ENCODE results near the gene KIAA1671. TPM values are rescaled to one million over a fixed set of nuclear protein-coding genes. Genes with fewer than 3 reads are reported as not detected.

KIAA1671 gene
- polyA plus RNA-seq, 1 donor, result 34.8 TPM

GRCh38 chr22:25045159-25045558 lies 92.6 kb downstream of the KIAA1671 start:
- no peak for DNase-seq (ENCODE audit: low read depth)

DNA sequence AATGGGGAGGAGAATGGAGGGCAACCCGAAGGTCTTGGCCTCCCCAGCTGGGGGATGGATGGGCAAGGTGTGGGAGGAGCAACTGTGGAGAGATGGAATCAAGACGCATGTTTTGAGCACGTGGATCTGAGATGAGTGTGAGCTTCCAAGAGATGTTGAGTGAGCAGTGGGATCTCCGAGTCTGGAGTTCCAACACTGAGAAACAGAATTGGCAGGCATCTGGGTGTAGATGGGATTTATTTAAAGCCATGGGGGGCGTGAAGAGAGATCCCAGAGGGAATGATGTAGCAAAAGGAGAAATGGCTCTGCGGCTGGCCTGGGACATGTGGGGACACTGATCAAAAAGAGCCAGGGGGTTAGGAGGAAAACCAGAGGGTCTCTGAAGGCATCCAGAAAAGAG lies 95.6 kb downstream of the KIAA1671 start:
- DNase-seq (ENCODE audit: low read depth), result no peak

GRCh38 chr22:25048659-25049647 lies 96.4 kb downstream of the KIAA1671 start:
- DNase-seq (ENCODE audit: low read depth), result no peak

- no peak for DNase-seq (ENCODE audit: low read depth)
Measured at GRCh38 chr22:25049770-25050169, 97.3 kb downstream of the KIAA1671 start.

- no peak for DNase-seq (ENCODE audit: low read depth)
Measured at GRCh38 chr22:25050566-25050965, 98.0 kb downstream of the KIAA1671 start.

DNA sequence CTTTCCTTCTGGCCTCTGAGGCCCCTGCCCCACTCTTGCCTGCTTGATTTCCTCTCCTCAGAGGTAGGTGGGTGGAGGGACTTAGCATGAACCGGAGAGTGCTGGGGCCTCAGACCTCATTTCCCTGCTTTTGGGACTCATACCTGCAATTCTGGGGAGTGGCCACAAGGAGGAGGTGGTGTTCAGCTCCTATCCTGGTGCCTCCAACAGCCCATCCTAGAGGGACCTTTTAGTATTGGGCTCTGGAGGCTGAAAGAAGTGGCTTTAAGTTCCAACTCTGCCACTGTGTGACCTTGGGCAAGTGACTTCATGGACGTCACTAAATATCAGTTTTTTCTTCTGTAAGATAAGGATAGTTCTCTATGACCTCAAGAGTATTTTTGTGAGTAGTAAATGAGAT lies 98.6 kb downstream of the KIAA1671 start:
- no peak for DNase-seq (ENCODE audit: low read depth)

- DNase-seq (ENCODE audit: low read depth), result no peak
Measured at GRCh38 chr22:25051983-25052710, 99.6 kb downstream of the KIAA1671 start.

GRCh38 chr22:25053153-25053805 lies 100.8 kb downstream of the KIAA1671 start:
- no peak for DNase-seq (ENCODE audit: low read depth)

- no peak for DNase-seq (ENCODE audit: low read depth)
Measured at GRCh38 chr22:25054943-25055511, 102.5 kb downstream of the KIAA1671 start.

DNA sequence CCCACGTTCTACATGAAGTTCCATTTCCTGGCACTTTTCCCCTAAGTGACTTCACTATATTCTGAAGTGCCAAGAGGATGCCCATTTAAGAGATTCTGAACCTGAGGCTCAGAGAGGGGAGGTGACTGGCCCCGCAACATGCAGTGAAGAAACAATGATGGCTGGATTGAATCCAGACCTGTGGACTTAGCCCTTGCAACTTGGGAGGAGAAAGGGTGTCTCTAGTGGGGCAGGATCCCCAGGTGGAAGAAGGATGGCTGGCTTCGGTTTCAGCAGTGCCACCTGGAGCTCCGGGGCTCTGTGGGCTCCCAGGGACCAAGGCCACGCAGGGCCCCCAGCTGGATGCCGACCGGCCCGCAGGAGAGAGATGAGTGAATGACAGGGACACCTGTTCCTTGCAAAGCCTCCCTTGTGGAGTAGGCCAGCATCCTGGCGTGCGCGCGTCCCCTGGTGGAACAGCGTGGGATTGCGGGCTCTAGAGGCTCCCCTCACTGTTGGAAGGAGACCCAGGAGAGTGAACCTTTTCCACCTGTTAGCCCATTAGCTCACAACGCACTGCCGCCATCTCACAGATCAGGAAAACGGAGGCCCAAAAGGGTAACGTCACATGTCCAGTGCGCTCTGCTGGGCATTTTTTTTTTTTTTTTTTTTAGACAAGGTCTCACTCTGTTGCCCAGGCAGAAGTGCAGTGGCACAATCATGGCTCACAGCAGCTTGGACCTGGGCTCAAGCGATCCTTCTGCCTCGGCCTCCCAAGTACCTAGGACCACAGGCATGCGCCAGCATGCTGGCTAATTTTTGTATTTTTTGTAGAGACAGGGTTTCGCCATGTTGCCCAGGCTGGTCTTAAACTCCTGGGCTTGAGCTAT lies 104.7 kb downstream of the KIAA1671 start:
- no peak for DNase-seq (ENCODE audit: low read depth)

- DNase-seq (ENCODE audit: low read depth), result no peak
Measured at GRCh38 chr22:25059438-25059837, 106.9 kb downstream of the KIAA1671 start.

DNA sequence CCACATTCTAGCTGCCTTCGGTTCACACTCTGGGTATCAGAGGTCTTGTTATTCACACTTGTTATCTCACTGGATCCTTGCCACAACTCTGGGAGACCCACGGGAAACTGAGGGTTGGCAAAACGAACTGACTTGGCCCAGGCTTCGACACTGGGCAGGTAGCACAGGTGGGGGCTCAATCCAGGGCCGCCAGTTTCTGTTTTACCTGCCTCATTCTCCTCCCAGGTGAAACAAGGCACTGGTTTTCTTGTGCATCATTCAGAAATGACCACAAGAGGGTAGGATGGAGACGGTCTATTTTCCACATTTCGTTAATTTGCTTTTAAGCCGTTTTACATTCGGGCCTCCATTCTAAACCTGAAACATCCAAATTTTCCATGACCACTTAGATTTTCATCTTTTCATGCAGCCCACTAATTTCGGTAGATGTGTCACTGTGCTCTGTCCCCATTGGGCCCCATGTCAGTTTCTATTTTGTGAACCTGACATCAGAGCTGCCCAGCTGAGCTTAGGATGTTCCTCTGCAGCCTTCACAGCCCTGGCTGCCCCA lies 108.1 kb downstream of the KIAA1671 start:
- DNase-seq (ENCODE audit: low read depth), result no peak

GRCh38 chr22:25061134-25061533 lies 108.6 kb downstream of the KIAA1671 start:
- no peak for DNase-seq (ENCODE audit: low read depth)

DNA sequence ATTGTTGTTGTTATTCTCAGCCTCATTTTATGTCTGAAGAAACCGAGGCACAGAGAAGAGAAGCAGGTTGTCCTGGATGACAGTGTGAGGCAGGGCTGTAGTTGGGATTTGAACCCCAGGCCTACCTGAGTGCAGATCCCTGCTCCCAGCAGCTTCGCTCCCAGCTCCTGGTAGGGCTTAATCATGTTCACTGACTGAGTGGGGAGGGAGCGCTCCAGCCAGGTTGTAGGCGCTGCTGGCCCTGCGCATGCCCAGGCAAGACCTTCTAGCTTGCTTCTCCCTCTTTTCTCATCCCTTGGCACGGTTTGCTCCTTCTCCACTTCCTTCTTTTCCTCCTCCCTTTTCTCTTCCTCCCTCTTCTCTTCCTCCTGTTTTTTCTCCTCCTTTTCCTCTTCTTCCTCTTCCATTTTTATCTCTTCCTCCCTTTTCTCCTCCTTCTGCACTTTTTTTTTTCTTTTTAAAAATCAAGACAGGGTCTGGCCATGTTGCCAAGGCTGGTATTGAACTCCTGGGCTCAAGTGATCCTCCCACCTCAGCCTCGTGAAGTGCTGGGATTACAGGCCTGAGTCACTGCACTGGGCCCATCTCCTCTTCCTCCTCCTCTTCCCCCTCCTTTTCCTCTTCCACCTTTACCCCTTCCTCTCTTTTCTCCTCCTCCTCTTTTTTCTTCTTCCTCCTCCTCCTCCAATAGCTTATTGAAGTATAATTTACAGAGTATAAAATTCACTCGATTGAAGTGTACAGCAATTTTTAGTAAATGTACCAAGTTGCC lies 109.3 kb downstream of the KIAA1671 start:
- no peak for DNase-seq (ENCODE audit: low read depth)

- DNase-seq (ENCODE audit: low read depth), result no peak
Measured at GRCh38 chr22:25062386-25063085, 110.0 kb downstream of the KIAA1671 start.

DNA sequence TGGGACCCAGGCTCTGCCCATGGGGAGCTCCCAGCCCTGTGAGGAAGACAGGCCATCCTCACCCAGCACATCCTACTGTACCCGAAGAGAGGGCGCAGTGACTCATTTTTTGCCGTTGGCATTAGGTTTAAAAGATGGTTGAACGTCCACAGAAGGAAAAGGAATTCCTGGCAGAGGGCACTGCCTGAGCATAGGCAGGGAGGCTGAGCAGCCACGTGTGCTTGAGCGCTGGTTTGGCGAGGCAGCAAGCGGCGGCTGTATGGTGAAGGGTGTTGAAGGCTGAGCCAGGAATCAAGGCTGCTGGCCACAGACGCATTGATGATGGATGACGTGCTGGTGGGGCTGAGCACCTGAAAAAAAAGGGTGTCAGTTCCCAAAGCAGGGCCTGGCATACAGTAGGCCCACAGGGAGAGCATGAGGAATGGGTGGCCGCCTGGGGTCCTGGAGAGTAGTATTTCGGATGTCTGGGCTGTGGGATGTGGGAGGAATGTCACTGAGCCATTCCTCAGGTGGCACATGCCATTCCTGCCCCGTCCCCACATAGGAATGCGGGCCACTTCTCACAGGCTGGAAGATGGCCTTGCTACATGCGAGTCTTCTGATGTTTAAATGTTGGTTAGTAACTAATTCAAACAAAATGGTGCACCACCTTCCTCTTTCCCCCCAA lies 112.5 kb downstream of the KIAA1671 start:
- DNase-seq (ENCODE audit: low read depth), result no peak

DNA sequence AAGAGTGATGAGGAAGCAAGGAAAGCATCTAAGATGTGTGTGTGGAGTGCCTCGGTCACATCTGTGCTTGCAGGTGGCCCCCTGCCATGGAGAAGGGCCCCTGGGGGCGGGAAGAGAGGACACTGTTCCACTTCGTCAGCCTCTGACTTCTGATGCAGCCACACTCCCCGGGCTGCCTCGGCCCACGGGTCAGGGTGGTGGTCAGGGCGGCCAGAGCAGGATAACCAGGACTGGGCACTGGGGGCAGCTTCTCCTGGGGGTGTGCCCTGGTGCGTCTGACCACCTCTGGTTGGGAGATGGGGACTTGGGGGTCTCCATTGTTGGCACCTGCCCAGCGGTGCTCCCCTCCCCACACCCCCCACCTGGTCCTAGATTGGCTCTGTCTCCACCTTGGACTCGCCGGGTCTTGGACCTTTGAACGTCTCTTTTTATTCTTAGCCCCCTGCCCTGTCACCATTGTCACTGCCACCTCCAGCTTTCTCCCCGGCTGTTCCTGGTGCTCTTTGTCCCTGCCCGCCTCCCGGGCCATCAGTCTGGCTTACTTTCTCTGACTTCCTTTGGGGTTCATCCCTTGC lies 114.4 kb downstream of the KIAA1671 start:
- DNase-seq (ENCODE audit: low read depth), result no peak

DNA sequence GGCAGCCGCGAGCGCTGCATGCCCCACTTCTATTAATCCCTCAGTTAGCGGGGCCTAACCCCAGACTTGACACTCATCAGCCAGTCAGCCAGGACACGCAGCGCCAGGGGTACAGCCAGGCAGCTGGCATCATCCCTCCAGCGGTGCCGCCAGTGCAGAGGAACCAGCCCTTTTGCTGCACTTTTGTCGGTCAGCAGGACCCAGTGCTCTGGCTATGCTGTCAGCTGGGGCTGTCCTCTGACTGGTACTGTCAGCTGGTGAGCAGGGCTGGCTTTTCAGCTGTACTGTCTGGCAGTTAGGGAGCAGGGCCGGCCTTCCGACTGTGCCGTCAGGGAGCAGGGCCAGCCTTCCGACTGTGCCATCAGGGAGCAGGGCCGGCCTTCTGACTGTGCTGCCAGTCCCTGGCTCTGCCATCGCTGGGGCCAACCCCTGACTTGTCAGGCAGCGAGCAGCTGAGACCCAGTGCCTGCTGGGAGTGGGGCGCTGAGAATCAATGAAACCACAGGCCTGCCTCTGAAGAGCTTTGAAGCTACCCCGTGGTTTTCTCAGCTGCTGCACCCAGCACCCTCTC lies 115.4 kb downstream of the KIAA1671 start:
- no peak for DNase-seq (ENCODE audit: low read depth)
